H1 (cell line): ENCODE results near the gene INTS6. TPM values are rescaled to one million over a fixed set of nuclear protein-coding genes. Genes with fewer than 3 reads are reported as not detected.

Experiments used
- ATF2 ChIP-seq: IDR thresholded peaks from 2 replicates; pipeline ENCODE4 v1.6.1; 2012; ENCODE audit warnings: low read length, inconsistent platforms
- HDAC2 ChIP-seq, 2 experiments: fragments of 300-600 bp in 1 of 2; sonication (generic) in 1 of 2; IDR thresholded peaks; 2 replicates each; pipeline ENCODE4 v1.6.1; 2011 to 2012; ENCODE audit warnings: low read depth in 2 of 2, low read length in 2 of 2, mild to moderate bottlenecking in 2 of 2, moderate library complexity in 2 of 2, borderline replicate concordance in 1 of 2, inconsistent platforms in 1 of 2
- HDAC6 ChIP-seq: IDR thresholded peaks from one replicate; pipeline ENCODE4 v1.7.1; 2012; ENCODE audit warnings: low read depth, mild to moderate bottlenecking, inconsistent platforms, low read length, moderate library complexity
- polyA plus RNA-seq, 7 experiments: library from polyadenylated mRNA; depleted of rRNA in 3 of 7; stranded (reverse) in 5 of 7; unstranded in 2 of 7; fragments of >200 nt in 5 of 7; fragments of 200-250 nt in 2 of 7; gene quantifications; 1 replicate in 5 of 7; 2 replicates in 1 of 7; 4 replicates in 1 of 7; pipeline versions ENCODE4 v1.2.1 to v1.2.3, GENCODE V29; 2011 to 2013; ENCODE audit warnings: missing spikeins in 2 of 7, mixed read lengths in 2 of 7
- total RNA-seq: library from RNA; stranded (reverse); fragmentation: NEBNext Ultra II Directional; extraction: Animal tissue kit (Norgen Biotek cat#: 25700); gene quantifications from 2 replicates; pipeline ENCODE4 v1.2.1, GENCODE V29; 2021

The INTS6 gene
- total and polyA plus RNA-seq, 2 of the 8 experiments (the other 6 are each of a cell fraction or from before 2014, with no cell fraction given), result 12.6 to 42.8 TPM

- no peak for TF ChIP-seq HDAC2 (IDR thresholded peaks at IDR 0.05; ENCODE audit: borderline replicate concordance in 1 of 2, low read depth in 2 of 2, low read length in 2 of 2)
- TF ChIP-seq HDAC6, result no peak
- no peak for TF ChIP-seq ATF2
- TF ChIP-seq, all 59 proteins: peak for 0
Measured at GRCh38 chr13:51359352-51359751, 93.5 kb downstream of the INTS6 start (continued).
